ENCODE data around the gene SSTR3. TPM values are rescaled to one million over a fixed set of nuclear protein-coding genes. Genes with fewer than 3 reads are reported as not detected.
A peak's percentile ranks its signal among the peaks of the same experiment; 100 is the strongest.

Gene SSTR3
- total and polyA plus RNA-seq, 4 donors = 0.39 to 2.9 (median 2.1) TPM

- no peak for DNase-seq (ENCODE audit: low read depth in 4 of 6, low spot score in 6 of 6)
Measured at GRCh38 chr22:37182949-37183245, 29.4 kb downstream of the SSTR3 start.

GRCh38 chr22:37182101-37182948 lies 30.0 kb downstream of the SSTR3 start:
- H3K27me3 ChIP-seq (ENCODE audit: control insufficient read depth, insufficient read depth, low read length) = no peaks in the 10 kb centered on the region
- peaks cover 12% of the 10 kb centered on the region for H3K36me3 ChIP-seq (ENCODE audit: control insufficient read depth, insufficient read depth, low read length)
- no peak overlapping the region for H3K4me3 ChIP-seq (ENCODE audit: low read depth, low read length)
- WGBS (ENCODE audit: insufficient coverage) = 76% methylated on average over 37 of the region's 37 CpGs
- peak in 1 of 6 donors; percentile 31 for DNase-seq (ENCODE audit: low read depth in 4 of 6, low spot score in 6 of 6)
- no peaks in the 10 kb centered on the region for H3K9me3 ChIP-seq (ENCODE audit: control insufficient read depth, insufficient read depth, low read length)
- no peak overlapping the region for H3K27ac ChIP-seq (ENCODE audit: low read depth, low read length)
- H3K4me1 ChIP-seq (ENCODE audit: control insufficient read depth, insufficient read depth, low read length) = peaks cover 25% of the 10 kb centered on the region

More at GRCh38 chr22:37182949-37183245, 29.4 kb downstream of the SSTR3 start:
- Histone ChIP-seq H3K4me1 (ENCODE audit: control insufficient read depth, insufficient read depth, low read length) (peaks cover 24% of the 10 kb centered on the region), H3K36me3 (ENCODE audit: control insufficient read depth, insufficient read depth, low read length) (peaks cover 12% of the 10 kb centered on the region), H3K4me3 (ENCODE audit: low read depth, low read length) (no peak overlapping the region), H3K27ac (ENCODE audit: low read depth, low read length) (no peak overlapping the region), H3K27me3 (ENCODE audit: control insufficient read depth, insufficient read depth, low read length) (no peaks in the 10 kb centered on the region), H3K9me3 (ENCODE audit: control insufficient read depth, insufficient read depth, low read length) (no peaks in the 10 kb centered on the region)
- WGBS (ENCODE audit: insufficient coverage) = 84% methylated on average over 2 of the region's 3 CpGs

GRCh38 chr22:37181681-37182080 lies 30.6 kb downstream of the SSTR3 start:
- H3K4me3 ChIP-seq (ENCODE audit: low read depth, low read length) = no peak overlapping the region
- H3K27me3 ChIP-seq (ENCODE audit: control insufficient read depth, insufficient read depth, low read length) = no peaks in the 10 kb centered on the region
- no peak for DNase-seq (ENCODE audit: low read depth in 4 of 6, low spot score in 6 of 6)
- peaks cover 26% of the 10 kb centered on the region for H3K4me1 ChIP-seq (ENCODE audit: control insufficient read depth, insufficient read depth, low read length)
- peaks cover 12% of the 10 kb centered on the region for H3K36me3 ChIP-seq (ENCODE audit: control insufficient read depth, insufficient read depth, low read length)
- 90% methylated on average over 4 of the region's 4 CpGs for WGBS (ENCODE audit: insufficient coverage)
- H3K9me3 ChIP-seq (ENCODE audit: control insufficient read depth, insufficient read depth, low read length) = no peaks in the 10 kb centered on the region
- H3K27ac ChIP-seq (ENCODE audit: low read depth, low read length) = no peak overlapping the region

- WGBS (ENCODE audit: insufficient coverage) = 97% methylated on average over 11 of the region's 15 CpGs
- Histone ChIP-seq H3K9me3 (ENCODE audit: control insufficient read depth, insufficient read depth, low read length) (no peaks in the 10 kb centered on the region), H3K4me1 (ENCODE audit: control insufficient read depth, insufficient read depth, low read length) (peaks cover 36% of the 10 kb centered on the region), H3K27ac (ENCODE audit: low read depth, low read length) (no peak overlapping the region), H3K36me3 (ENCODE audit: control insufficient read depth, insufficient read depth, low read length) (peaks cover 12% of the 10 kb centered on the region), H3K4me3 (ENCODE audit: low read depth, low read length) (no peak overlapping the region), H3K27me3 (ENCODE audit: control insufficient read depth, insufficient read depth, low read length) (no peaks in the 10 kb centered on the region)
- no peak for DNase-seq (ENCODE audit: low read depth in 4 of 6, low spot score in 6 of 6)
Measured at GRCh38 chr22:37180531-37181231, 31.6 kb downstream of the SSTR3 start.

- WGBS (ENCODE audit: insufficient coverage) = 91% methylated on average over 30 of the region's 31 CpGs
- Histone ChIP-seq H3K4me1 (ENCODE audit: control insufficient read depth, insufficient read depth, low read length) (peaks cover 39% of the 10 kb centered on the region), H3K36me3 (ENCODE audit: control insufficient read depth, insufficient read depth, low read length) (peaks cover 12% of the 10 kb centered on the region), H3K4me3 (ENCODE audit: low read depth, low read length) (no peak overlapping the region), H3K27ac (ENCODE audit: low read depth, low read length) (no peak overlapping the region), H3K27me3 (ENCODE audit: control insufficient read depth, insufficient read depth, low read length) (peaks cover 2% of the 10 kb centered on the region), H3K9me3 (ENCODE audit: control insufficient read depth, insufficient read depth, low read length) (no peaks in the 10 kb centered on the region)
- no peak for DNase-seq (ENCODE audit: low read depth in 4 of 6, low spot score in 6 of 6)
Measured at GRCh38 chr22:37179622-37180420, 32.5 kb downstream of the SSTR3 start.

DNA sequence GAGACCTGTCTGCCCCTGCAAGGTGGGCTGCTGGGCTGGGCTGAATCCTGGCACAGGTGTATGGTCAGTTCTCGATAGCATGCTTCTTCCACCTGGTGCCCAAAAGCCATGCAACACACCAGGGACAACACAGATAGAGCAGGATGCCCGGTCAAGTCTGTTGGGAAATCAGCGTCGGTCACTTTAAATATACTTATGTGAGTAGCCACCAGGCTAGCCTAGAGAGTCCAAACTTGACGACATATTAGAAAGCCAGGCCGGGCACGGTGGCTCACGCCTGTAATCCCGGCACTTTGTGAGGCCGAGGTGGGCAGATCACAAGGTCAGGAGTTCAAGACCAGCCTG lies 33.2 kb downstream of the SSTR3 start:
- DNase-seq (ENCODE audit: low read depth in 4 of 6, low spot score in 6 of 6) = no peak
- H3K27ac ChIP-seq (ENCODE audit: low read depth, low read length) = peak overlapping the region; percentile 31
- H3K4me3 ChIP-seq (ENCODE audit: low read depth, low read length) = no peak overlapping the region
- H3K9me3 ChIP-seq (ENCODE audit: control insufficient read depth, insufficient read depth, low read length) = no peaks in the 10 kb centered on the region
- 93% methylated on average over 9 of the region's 10 CpGs for WGBS (ENCODE audit: insufficient coverage)
- peaks cover 39% of the 10 kb centered on the region for H3K4me1 ChIP-seq (ENCODE audit: control insufficient read depth, insufficient read depth, low read length)
- peaks cover 2% of the 10 kb centered on the region for H3K27me3 ChIP-seq (ENCODE audit: control insufficient read depth, insufficient read depth, low read length)
- peaks cover 7% of the 10 kb centered on the region for H3K36me3 ChIP-seq (ENCODE audit: control insufficient read depth, insufficient read depth, low read length)

DNA sequence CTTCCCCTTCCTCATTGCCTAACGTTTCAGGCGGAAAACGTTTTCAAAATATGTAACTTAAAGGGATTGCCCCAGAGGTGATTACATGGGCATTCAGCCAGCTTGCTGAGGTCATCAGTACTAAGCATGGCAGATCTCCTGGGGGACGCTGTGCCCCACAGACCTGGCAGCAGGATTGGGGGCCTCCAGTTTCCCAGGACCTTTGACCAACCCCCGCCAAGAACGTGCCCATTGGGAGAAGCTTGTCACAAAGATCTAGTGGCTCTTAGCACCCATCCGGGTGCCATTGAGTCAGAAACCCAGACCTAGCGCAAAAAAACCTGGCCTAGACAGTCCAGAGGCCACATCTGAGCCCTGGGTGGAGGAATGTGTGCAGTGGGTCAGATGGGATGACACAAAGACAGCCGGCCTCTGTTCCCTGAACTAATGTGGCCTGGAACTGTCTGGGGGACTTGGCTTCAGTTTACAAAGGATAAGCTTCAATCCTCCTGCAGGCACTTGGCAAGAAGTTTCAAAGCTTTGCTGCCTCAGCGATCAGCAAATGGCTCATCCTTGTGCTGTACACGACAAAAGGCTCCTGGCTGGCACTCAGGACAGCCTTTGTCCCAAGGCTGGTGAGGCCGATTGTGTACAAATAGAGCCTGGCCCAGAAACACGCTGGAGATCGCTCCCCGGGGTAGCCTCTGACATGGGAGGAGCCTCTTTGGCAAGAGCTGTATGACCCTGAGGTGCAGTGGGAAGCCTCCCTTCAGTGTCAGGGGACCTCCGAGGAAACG lies 33.7 kb downstream of the SSTR3 start:
- H3K27me3 ChIP-seq (ENCODE audit: control insufficient read depth, insufficient read depth, low read length) = peaks cover 2% of the 10 kb centered on the region
- 27% methylated on average over 17 of the region's 17 CpGs for WGBS (ENCODE audit: insufficient coverage)
- peaks cover 7% of the 10 kb centered on the region for H3K36me3 ChIP-seq (ENCODE audit: control insufficient read depth, insufficient read depth, low read length)
- H3K4me3 ChIP-seq (ENCODE audit: low read depth, low read length) = no peak overlapping the region
- no peaks in the 10 kb centered on the region for H3K9me3 ChIP-seq (ENCODE audit: control insufficient read depth, insufficient read depth, low read length)
- H3K4me1 ChIP-seq (ENCODE audit: control insufficient read depth, insufficient read depth, low read length) = peaks cover 39% of the 10 kb centered on the region
- H3K27ac ChIP-seq (ENCODE audit: low read depth, low read length) = peak overlapping the region; percentile 31
- DNase-seq (ENCODE audit: low read depth in 4 of 6, low spot score in 6 of 6) = peak in 3 of 6 donors; percentile 56 to 87 (median 79)

DNA sequence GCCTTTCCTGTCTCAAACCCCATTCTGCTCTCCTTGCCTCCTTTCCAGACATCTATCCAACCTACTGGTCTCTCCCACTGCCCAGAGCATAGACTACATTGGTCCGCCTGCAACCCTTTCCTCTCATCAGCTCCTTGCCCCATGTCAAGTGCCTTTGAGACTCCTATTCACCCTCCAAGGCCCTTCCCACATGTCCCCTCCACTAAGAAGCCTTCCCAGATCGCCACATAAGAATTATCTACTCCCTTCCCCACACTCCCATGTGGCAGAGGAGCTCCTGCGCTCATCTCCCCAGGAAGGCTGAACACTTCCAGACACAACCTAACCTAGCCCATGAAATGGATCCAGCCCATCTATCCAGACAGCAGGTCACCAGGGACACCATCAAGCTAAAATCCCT lies 34.5 kb downstream of the SSTR3 start:
- peaks cover 7% of the 10 kb centered on the region for H3K36me3 ChIP-seq (ENCODE audit: control insufficient read depth, insufficient read depth, low read length)
- H3K27me3 ChIP-seq (ENCODE audit: control insufficient read depth, insufficient read depth, low read length) = peaks cover 2% of the 10 kb centered on the region
- H3K27ac ChIP-seq (ENCODE audit: low read depth, low read length) = peak overlapping the region; percentile 31
- H3K4me1 ChIP-seq (ENCODE audit: control insufficient read depth, insufficient read depth, low read length) = peaks cover 39% of the 10 kb centered on the region
- DNase-seq (ENCODE audit: low read depth in 4 of 6, low spot score in 6 of 6) = no peak
- no peak overlapping the region for H3K4me3 ChIP-seq (ENCODE audit: low read depth, low read length)
- 96% methylated on average over 3 of the region's 3 CpGs for WGBS (ENCODE audit: insufficient coverage)
- H3K9me3 ChIP-seq (ENCODE audit: control insufficient read depth, insufficient read depth, low read length) = no peaks in the 10 kb centered on the region

DNA sequence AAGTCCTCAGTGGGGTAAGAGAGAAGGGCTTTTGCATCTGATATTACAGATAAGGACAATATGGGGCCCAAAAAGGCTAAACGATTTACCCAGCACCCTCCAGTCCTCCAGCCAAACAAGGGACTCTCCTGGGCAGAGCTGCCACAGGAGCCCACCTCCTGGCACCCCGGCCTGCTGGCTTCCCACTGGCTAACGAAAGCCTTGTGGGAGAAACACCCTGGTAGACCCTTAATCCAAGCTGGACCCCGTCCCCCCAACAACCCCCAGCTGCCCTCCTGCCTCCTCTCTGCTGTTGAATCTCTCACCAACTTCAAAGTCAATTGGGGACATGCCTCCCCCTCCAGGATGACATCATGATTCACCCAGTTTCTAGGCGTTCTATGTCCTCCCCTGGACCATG lies 35.1 kb downstream of the SSTR3 start:
- Histone ChIP-seq H3K9me3 (ENCODE audit: control insufficient read depth, insufficient read depth, low read length) (no peaks in the 10 kb centered on the region), H3K4me3 (ENCODE audit: low read depth, low read length) (no peak overlapping the region), H3K27ac (ENCODE audit: low read depth, low read length) (peak overlapping the region; percentile 4), H3K27me3 (ENCODE audit: control insufficient read depth, insufficient read depth, low read length) (peaks cover 2% of the 10 kb centered on the region), H3K36me3 (ENCODE audit: control insufficient read depth, insufficient read depth, low read length) (peaks cover 4% of the 10 kb centered on the region), H3K4me1 (ENCODE audit: control insufficient read depth, insufficient read depth, low read length) (peaks cover 39% of the 10 kb centered on the region)
- 88% methylated on average over 5 of the region's 5 CpGs for WGBS (ENCODE audit: insufficient coverage)
- DNase-seq (ENCODE audit: low read depth in 4 of 6, low spot score in 6 of 6) = no peak
